HepG2 (cell line): Measurements from ENCODE around the gene COX7A2L. TPM values are rescaled to one million over a fixed set of nuclear protein-coding genes. Genes with fewer than 3 reads are reported as not detected.
A peak's percentile ranks its signal among the peaks of the same experiment; 100 is the strongest.

ENCODE experiments used
- FIP1L1 ChIP-seq: fragments of 200-400 bp; formaldehyde crosslinking; IDR thresholded peaks from 2 replicates; pipeline ENCODE4 v1.6.1; 2018; ENCODE audit warnings: low read depth, mild to moderate bottlenecking, low read length, moderate library complexity, borderline replicate concordance; ENCODE audit not compliant: insufficient read depth
- FOXM1 ChIP-seq: sonication (generic); formaldehyde crosslinking; IDR thresholded peaks from 2 replicates; pipeline ENCODE4 v1.5.0; 2020; ENCODE audit warnings: missing genetic modification reagents
- HES4 ChIP-seq: sonication (generic); formaldehyde crosslinking; IDR thresholded peaks from 2 replicates; pipeline ENCODE4 v1.9.0; 2021; ENCODE audit warnings: mild to moderate bottlenecking, missing genetic modification reagents, borderline replicate concordance
- HIVEP1 ChIP-seq: sonication (generic); formaldehyde crosslinking; IDR thresholded peaks from 2 replicates; pipeline ENCODE4 v1.4.0; 2020; ENCODE audit warnings: mild to moderate bottlenecking, missing genetic modification reagents
- JUNB ChIP-seq: sonication (generic); formaldehyde crosslinking; IDR thresholded peaks from 2 replicates; pipeline ENCODE4 v1.8.0; 2022; ENCODE audit warnings: missing genetic modification reagents, mild to moderate bottlenecking, borderline replicate concordance
- MAF1 ChIP-seq: sonication (generic); formaldehyde crosslinking; IDR thresholded peaks from 2 replicates; pipeline ENCODE4 v1.5.0; 2020; ENCODE audit warnings: missing genetic modification reagents, borderline replicate concordance
- MEF2D ChIP-seq: sonication (generic); formaldehyde crosslinking; IDR thresholded peaks from 2 replicates; pipeline ENCODE4 v1.5.1; 2020; ENCODE audit warnings: mild to moderate bottlenecking, missing genetic modification reagents
- PHF5A ChIP-seq: IDR thresholded peaks from one replicate; pipeline ENCODE4 v1.6.1; 2018; ENCODE audit warnings: low read depth, missing genetic modification reagents; ENCODE audit not compliant: unreplicated experiment
- POLR2AphosphoS5 ChIP-seq: IDR thresholded peaks from 2 replicates; pipeline ENCODE4 v1.6.1; 2012; ENCODE audit warnings: low read depth, low read length
- SMYD3 ChIP-seq: sonication (generic); formaldehyde crosslinking; IDR thresholded peaks from 2 replicates; pipeline ENCODE4 v1.8.1; 2023; ENCODE audit warnings: mild to moderate bottlenecking, missing genetic modification reagents
- SSRP1 ChIP-seq: IDR thresholded peaks from 2 replicates; pipeline ENCODE4 v1.6.1; 2016; ENCODE audit warnings: control low read depth
- ZBTB3 ChIP-seq: sonication (generic); formaldehyde crosslinking; IDR thresholded peaks from 2 replicates; pipeline ENCODE4 v1.4.0; 2020; ENCODE audit warnings: low read depth, mild to moderate bottlenecking, moderate library complexity, missing genetic modification reagents, borderline replicate concordance
- ZNF674 ChIP-seq: sonication (generic); formaldehyde crosslinking; IDR thresholded peaks from 2 replicates; pipeline ENCODE4 v1.5.0; 2020; ENCODE audit warnings: low read depth, mild to moderate bottlenecking, missing genetic modification reagents
- polyA plus RNA-seq, 8 experiments: library from polyadenylated mRNA; depleted of rRNA in 3 of 8; stranded (reverse) in 7 of 8; unstranded in 1 of 8; fragments of >200 nt; fragmentation: Illumina TruSeq in 4 of 8; extraction: Trizol in 4 of 8; gene quantifications; 2 replicates each; pipeline versions ENCODE4 v1.2.1 to v1.2.3, GENCODE V29; 2011 to 2016; ENCODE audit warnings: low read depth in 4 of 8, missing spikeins in 1 of 8, mixed read lengths in 1 of 8; ENCODE audit not compliant: insufficient read depth in 1 of 8
- total RNA-seq, 5 experiments: library from RNA; depleted of rRNA; stranded (reverse); fragments of >200 nt; fragmentation: Illumina TruSeq; extraction: Trizol; gene quantifications; 2 replicates each; pipeline ENCODE4 v1.2.3, GENCODE V29; 2016; ENCODE audit warnings: low read depth in 1 of 5
- TF ChIP-seq, protein P1 (sequence below): sonication (generic); formaldehyde crosslinking; IDR thresholded peaks from 2 replicates; pipeline ENCODE4 v1.9.0; 2022; ENCODE audit warnings: missing genetic modification reagents, mild to moderate bottlenecking, borderline replicate concordance
- TF ChIP-seq, protein P2 (sequence below): sonication (generic); formaldehyde crosslinking; IDR thresholded peaks from 2 replicates; pipeline ENCODE4 v1.4.0; 2020; ENCODE audit warnings: missing genetic modification reagents
- TF ChIP-seq, protein P3 (sequence below): IDR thresholded peaks from 2 replicates; pipeline ENCODE4 v1.6.1; 2012; ENCODE audit warnings: low read depth, low read length, improper control_type of control experiment
- TF ChIP-seq, protein P4 (sequence below): sonication (generic); formaldehyde crosslinking; IDR thresholded peaks from 2 replicates; pipeline ENCODE4 v1.8.0; 2022; ENCODE audit warnings: mild to moderate bottlenecking, missing genetic modification reagents, moderate library complexity
- TF ChIP-seq, protein P5 (sequence below): sonication (generic); formaldehyde crosslinking; IDR thresholded peaks from 2 replicates; pipeline ENCODE4 v1.8.1; 2023; ENCODE audit warnings: mild to moderate bottlenecking, inconsistent platforms, moderate library complexity, missing genetic modification reagents, borderline replicate concordance
- TF ChIP-seq, protein P6 (sequence below): sonication (generic); formaldehyde crosslinking; IDR thresholded peaks from 2 replicates; pipeline ENCODE4 v1.8.1; 2022; ENCODE audit warnings: mild to moderate bottlenecking, missing genetic modification reagents

The COX7A2L gene
- total and polyA plus RNA-seq, 2 of the 13 experiments (the other 11 are each of a cell fraction or from before 2014, with no cell fraction given): 155 to 201 TPM

DNA sequence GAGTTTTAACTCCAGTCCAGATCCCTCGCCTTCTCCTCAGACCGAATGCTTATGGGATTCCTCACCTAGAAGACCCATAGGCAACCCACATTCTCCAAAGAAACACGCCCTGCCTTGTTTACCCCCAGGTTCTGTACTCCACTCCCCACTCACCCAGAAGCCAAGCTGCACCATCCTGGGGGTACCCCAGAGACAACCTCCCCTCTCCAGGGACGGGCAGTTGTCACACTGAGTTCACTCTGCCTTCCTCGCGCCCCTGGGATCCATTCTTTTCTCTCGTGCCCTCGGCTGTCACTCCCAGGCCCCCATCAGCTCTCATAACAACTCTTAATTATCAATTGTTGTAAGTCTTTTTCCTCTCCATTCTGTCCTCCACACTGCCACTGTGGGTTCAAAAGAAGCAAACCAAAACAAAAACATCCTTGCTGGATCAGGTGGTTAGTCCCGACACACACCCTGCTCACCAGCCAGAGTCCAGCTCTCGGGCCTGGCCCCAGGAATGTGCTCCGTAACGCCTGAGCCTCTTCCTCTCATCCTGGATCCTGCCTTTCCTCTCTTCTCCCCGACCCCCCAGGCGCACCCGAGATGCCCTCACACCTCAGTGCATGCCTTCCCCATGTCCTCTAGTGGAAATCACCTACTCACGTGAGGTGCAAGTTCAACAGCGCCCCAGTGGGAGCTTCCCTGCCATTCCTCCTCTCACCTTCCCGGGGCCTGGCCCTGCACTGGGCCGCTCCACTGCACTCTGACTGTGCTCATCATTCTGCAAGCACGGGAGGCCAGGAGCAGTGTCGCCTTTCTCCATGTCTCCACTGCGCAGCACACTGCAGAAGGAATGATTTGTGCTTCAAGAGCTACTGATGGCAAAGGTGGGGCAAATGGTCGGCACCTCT, 20.7 kb downstream of the COX7A2L start (continued):
- TF ChIP-seq, protein P1, sequence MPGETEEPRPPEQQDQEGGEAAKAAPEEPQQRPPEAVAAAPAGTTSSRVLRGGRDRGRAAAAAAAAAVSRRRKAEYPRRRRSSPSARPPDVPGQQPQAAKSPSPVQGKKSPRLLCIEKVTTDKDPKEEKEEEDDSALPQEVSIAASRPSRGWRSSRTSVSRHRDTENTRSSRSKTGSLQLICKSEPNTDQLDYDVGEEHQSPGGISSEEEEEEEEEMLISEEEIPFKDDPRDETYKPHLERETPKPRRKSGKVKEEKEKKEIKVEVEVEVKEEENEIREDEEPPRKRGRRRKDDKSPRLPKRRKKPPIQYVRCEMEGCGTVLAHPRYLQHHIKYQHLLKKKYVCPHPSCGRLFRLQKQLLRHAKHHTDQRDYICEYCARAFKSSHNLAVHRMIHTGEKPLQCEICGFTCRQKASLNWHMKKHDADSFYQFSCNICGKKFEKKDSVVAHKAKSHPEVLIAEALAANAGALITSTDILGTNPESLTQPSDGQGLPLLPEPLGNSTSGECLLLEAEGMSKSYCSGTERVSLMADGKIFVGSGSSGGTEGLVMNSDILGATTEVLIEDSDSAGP (CRISPR knock-in tag): peak; percentile 67
- TF ChIP-seq HIVEP1 (no peak), ZNF674 (CRISPR knock-in tag) (no peak), SSRP1 (CRISPR knock-in tag) (peak; percentile 25; the same call in 1 of the 2 replicates), PHF5A (CRISPR knock-in tag) (peak; percentile 35), ZBTB3 (CRISPR knock-in tag) (0 out of 2 replicates have a peak, but pooled peaks have one; percentile 19), MAF1 (CRISPR knock-in tag) (no peak), SMYD3 (CRISPR knock-in tag) (peak; percentile 74; the same call in 1 of the 2 replicates), FIP1L1 (0 out of 2 replicates have a peak, but pooled peaks have one; percentile 79), JUNB (no peak), POLR2AphosphoS5 (peak; percentile 58), HES4 (CRISPR knock-in tag) (0 out of 2 replicates have a peak, but pooled peaks have one; percentile 56), FOXM1 (CRISPR knock-in tag) (0 out of 2 replicates have a peak, but pooled peaks have one; percentile 29), MEF2D (CRISPR knock-in tag) (0 out of 2 replicates have a peak, but pooled peaks have one; percentile 22)
- TF ChIP-seq, protein P2, sequence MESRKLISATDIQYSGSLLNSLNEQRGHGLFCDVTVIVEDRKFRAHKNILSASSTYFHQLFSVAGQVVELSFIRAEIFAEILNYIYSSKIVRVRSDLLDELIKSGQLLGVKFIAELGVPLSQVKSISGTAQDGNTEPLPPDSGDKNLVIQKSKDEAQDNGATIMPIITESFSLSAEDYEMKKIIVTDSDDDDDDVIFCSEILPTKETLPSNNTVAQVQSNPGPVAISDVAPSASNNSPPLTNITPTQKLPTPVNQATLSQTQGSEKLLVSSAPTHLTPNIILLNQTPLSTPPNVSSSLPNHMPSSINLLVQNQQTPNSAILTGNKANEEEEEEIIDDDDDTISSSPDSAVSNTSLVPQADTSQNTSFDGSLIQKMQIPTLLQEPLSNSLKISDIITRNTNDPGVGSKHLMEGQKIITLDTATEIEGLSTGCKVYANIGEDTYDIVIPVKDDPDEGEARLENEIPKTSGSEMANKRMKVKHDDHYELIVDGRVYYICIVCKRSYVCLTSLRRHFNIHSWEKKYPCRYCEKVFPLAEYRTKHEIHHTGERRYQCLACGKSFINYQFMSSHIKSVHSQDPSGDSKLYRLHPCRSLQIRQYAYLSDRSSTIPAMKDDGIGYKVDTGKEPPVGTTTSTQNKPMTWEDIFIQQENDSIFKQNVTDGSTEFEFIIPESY (CRISPR knock-in tag): no peak
- TF ChIP-seq, protein P3, sequence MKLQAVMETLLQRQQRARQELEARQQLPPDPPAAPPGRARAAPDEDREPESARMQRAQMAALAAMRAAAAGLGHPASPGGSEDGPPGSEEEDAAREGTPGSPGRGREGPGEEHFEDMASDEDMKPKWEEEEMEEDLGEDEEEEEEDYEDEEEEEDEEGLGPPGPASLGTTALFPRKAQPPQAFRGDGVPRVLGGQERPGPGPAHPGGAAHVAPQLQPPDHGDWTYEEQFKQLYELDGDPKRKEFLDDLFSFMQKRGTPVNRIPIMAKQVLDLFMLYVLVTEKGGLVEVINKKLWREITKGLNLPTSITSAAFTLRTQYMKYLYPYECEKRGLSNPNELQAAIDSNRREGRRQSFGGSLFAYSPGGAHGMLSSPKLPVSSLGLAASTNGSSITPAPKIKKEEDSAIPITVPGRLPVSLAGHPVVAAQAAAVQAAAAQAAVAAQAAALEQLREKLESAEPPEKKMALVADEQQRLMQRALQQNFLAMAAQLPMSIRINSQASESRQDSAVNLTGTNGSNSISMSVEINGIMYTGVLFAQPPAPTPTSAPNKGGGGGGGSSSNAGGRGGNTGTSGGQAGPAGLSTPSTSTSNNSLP: no peak
- TF ChIP-seq, protein P4, sequence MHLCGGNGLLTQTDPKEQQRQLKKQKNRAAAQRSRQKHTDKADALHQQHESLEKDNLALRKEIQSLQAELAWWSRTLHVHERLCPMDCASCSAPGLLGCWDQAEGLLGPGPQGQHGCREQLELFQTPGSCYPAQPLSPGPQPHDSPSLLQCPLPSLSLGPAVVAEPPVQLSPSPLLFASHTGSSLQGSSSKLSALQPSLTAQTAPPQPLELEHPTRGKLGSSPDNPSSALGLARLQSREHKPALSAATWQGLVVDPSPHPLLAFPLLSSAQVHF (CRISPR knock-in tag): no peak
- TF ChIP-seq, protein P5, sequence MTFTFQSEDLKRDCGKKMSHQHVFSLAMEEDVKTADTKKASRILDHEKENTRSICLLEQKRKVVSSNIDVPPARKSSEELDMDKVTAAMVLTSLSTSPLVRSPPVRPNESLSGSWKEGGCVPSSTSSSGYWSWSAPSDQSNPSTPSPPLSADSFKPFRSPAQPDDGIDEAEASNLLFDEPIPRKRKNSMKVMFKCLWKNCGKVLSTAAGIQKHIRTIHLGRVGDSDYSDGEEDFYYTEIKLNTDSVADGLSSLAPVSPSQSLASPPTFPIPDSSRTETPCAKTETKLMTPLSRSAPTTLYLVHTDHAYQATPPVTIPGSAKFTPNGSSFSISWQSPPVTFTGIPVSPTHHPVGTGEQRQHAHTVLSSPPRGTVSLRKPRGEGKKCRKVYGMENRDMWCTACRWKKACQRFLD (CRISPR knock-in tag): no peak
- TF ChIP-seq, protein P6, sequence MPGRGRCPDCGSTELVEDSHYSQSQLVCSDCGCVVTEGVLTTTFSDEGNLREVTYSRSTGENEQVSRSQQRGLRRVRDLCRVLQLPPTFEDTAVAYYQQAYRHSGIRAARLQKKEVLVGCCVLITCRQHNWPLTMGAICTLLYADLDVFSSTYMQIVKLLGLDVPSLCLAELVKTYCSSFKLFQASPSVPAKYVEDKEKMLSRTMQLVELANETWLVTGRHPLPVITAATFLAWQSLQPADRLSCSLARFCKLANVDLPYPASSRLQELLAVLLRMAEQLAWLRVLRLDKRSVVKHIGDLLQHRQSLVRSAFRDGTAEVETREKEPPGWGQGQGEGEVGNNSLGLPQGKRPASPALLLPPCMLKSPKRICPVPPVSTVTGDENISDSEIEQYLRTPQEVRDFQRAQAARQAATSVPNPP (CRISPR knock-in tag): peak; percentile 18; the same call in 1 of the 2 replicates
